Measurements from ENCODE around the gene NAXD. TPM values are rescaled to one million over a fixed set of nuclear protein-coding genes. Genes with fewer than 3 reads are reported as not detected.
A peak's percentile ranks its signal among the peaks of the same experiment; 100 is the strongest.

The NAXD gene
- total and polyA plus RNA-seq, 8 donors: 17.4 to 56.4 (median 20.8) TPM

DNA sequence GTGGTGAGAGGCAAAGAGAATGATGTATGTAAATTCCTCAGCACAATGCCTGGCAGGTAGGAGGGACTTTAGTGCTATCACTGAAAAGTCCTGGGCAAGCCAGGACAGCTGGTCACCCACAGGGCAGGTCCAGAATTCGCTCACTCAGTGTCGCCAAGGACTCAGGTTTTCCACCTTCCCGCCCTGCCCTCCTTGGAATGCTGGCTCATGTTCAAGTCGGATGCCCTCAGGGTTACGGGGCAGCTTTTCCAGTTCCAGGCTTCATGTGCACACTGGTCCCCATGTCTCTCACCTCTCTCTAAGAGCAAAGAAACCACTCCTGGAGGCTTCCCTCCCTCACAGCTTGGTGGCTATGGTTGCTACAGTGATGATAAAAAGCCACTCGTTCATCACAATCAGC lies 24.8 kb upstream of the NAXD start:
- TF ChIP-seq, protein P1, sequence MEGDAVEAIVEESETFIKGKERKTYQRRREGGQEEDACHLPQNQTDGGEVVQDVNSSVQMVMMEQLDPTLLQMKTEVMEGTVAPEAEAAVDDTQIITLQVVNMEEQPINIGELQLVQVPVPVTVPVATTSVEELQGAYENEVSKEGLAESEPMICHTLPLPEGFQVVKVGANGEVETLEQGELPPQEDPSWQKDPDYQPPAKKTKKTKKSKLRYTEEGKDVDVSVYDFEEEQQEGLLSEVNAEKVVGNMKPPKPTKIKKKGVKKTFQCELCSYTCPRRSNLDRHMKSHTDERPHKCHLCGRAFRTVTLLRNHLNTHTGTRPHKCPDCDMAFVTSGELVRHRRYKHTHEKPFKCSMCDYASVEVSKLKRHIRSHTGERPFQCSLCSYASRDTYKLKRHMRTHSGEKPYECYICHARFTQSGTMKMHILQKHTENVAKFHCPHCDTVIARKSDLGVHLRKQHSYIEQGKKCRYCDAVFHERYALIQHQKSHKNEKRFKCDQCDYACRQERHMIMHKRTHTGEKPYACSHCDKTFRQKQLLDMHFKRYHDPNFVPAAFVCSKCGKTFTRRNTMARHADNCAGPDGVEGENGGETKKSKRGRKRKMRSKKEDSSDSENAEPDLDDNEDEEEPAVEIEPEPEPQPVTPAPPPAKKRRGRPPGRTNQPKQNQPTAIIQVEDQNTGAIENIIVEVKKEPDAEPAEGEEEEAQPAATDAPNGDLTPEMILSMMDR (IDR thresholded peaks at IDR 0.05): no peak
- Histone ChIP-seq H3K27me3 (no peaks in the 10 kb centered on the region), H3K4me3 (no peak overlapping the region), H3K9me3 (no peaks in the 10 kb centered on the region), H3K36me3 (no peaks in the 10 kb centered on the region), H3K4me1 (no peaks in the 10 kb centered on the region), H3K27ac (no peak overlapping the region)
- DNase-seq (no peak), ATAC-seq (peak in 3 of 4 donors; percentile 44 to 49 (median 47)), FAIRE-seq (no peak)
- WGBS, 2 donors: 33 to 48% methylated on average over 6 of the region's 6 CpGs
- intact Hi-C loops (cut with DNase I): loop anchor here in 1 of 3 donors (10.0 kb wide), 1 partner anchor 224 kb away; no protein-coding TSS in a partner anchor

GRCh38 chr13:110592665-110593064 lies 22.7 kb upstream of the NAXD start:
- Histone ChIP-seq H3K27me3 (no peaks in the 10 kb centered on the region), H3K4me3 (no peak overlapping the region), H3K27ac (no peak overlapping the region), H3K4me1 (no peaks in the 10 kb centered on the region), H3K36me3 (no peaks in the 10 kb centered on the region), H3K9me3 (no peaks in the 10 kb centered on the region)
- TF ChIP-seq, protein P1 (IDR thresholded peaks at IDR 0.05): no peak
- DNase-seq: no peak
- ATAC-seq: no peak
- no peak for FAIRE-seq
- 57 to 61% methylated on average over 2 of the region's 2 CpGs for whole genome bisulfite sequencing, 2 donors
- intact Hi-C loops (cut with DNase I): loop anchor here in 1 of 3 donors (10.0 kb wide), 1 partner anchor 222 kb away; no protein-coding TSS in a partner anchor

- DNase-seq: peak in 1 of 6 donors; percentile 37
- WGBS, 2 donors: 29 to 35% methylated on average over 6 of the region's 6 CpGs
- ATAC-seq: peak; percentile 91 to 98 (median 96)
- FAIRE-seq: peak; percentile 95
- Histone ChIP-seq H3K4me1 (no peaks in the 10 kb centered on the region), H3K27ac (no peak overlapping the region), H3K27me3 (no peaks in the 10 kb centered on the region), H3K36me3 (no peaks in the 10 kb centered on the region), H3K4me3 (no peak overlapping the region), H3K9me3 (no peaks in the 10 kb centered on the region)
- TF ChIP-seq, protein P1 (IDR thresholded peaks at IDR 0.05): peak; percentile 34 to 54 (median 41)
- intact Hi-C loops (cut with DNase I): loop anchor here in 1 of 3 donors (10.0 kb wide), 1 partner anchor 221 kb away; no protein-coding TSS in a partner anchor
These were observed 21.8 kb upstream of the NAXD start for GRCh38 chr13:110593430-110594130.

- Histone ChIP-seq H3K27ac (no peak overlapping the region), H3K4me1 (no peaks in the 10 kb centered on the region), H3K9me3 (no peaks in the 10 kb centered on the region), H3K27me3 (no peaks in the 10 kb centered on the region), H3K4me3 (no peak overlapping the region), H3K36me3 (no peaks in the 10 kb centered on the region)
- FAIRE-seq: no peak
- ATAC-seq: no peak
- DNase-seq: no peak
- TF ChIP-seq, protein P1 (IDR thresholded peaks at IDR 0.05): no peak
- intact Hi-C loops (cut with DNase I): loop anchor here in 2 of 3 donors (5.0 to 10.0 kb wide), 2 partner anchors 218 to 225 kb away; no protein-coding TSS in a partner anchor
- WGBS, 2 donors: 56 to 62% methylated on average over 16 of the region's 16 CpGs
These were observed 18.2 kb upstream of the NAXD start for GRCh38 chr13:110597041-110597689.
